RWPE1 (cell line): ENCODE measurements around the gene SOCS2.

ENCODE experiments used
- CTCF ChIA-PET: fragments of 350-600 bp; sonication (Branson Sonifier 250); formaldehyde crosslinking; extraction: SDS; loops from one replicate; lab custom pipeline; 2021; lab: Yijun Ruan, JAX
- POLR2A ChIA-PET: fragments of 400-600 bp; formaldehyde crosslinking; extraction: SDS; loops from one replicate; lab custom pipeline; 2020; ENCODE audit warnings: antibody characterized with exemption; ENCODE audit not compliant: low non-redundant PET; lab: Yijun Ruan, JAX
- DNase-seq: peaks from one replicate; pipeline ENCODE4 v3.0.0; 2012; ENCODE audit warnings: low spot score
- H3K27ac ChIP-seq: fragments of 450-650 bp; 2 replicates; pipeline ENCODE4 v1.5.1; 2017
- TF ChIP-seq, protein P1 (sequence below): fragments of 450-650 bp; conservative IDR thresholded peaks from 2 replicates; pipeline ENCODE4 v1.5.1; 2017; ENCODE audit warnings: low read depth, mild to moderate bottlenecking

The SOCS2 gene

DNA sequence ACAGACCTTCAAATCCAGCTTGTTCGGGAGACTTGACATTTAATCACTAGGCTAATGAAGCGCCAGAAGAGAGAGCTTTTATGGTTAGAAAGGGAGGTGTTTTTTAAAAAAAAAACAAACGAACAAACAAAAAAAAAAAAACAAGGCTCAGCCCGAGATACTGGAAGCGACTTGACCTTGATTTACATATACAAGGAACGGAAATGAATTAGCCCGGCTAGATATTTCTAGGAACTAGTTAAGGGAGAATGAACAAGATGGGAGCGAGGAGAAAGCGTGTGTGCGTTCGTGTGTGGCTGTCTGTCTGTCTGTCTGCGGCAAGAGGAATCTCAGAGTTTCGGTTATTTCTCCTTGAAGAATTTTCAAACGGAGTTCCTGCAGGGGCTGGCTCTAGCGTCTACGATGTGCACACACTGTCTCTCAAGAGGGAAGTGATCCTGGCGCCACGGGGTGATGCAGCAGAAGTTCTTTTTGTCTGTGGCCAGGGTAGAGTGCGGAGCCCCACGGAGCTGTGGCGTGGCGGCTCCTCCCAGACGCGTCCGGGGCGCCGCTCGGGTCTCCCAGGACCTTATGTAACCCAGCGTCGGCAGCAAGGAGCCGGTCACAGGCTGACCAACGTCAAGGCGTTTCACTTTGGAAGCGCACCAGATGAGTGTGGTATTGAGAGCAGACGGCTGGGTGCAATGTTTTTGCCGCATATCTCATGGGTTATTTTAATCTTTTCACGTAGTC is 18.8 kb downstream of the SOCS2 start:
- CTCF ChIA-PET = interaction anchor here (0.6 to 2.0 kb wide), 3 partner anchors 22 to 511 kb away, joined by 3 to 6 read pairs (median 4); no protein-coding TSS in a partner anchor
- POLR2A ChIA-PET = interaction anchor here (0.6 kb wide), 2 partner anchors 53 to 306 kb away, joined by 4 to 7 read pairs; no protein-coding TSS in a partner anchor
- peak overlapping the region; percentile 73 for H3K27ac ChIP-seq
- DNase-seq = peak; percentile 55
- TF ChIP-seq, protein P1, sequence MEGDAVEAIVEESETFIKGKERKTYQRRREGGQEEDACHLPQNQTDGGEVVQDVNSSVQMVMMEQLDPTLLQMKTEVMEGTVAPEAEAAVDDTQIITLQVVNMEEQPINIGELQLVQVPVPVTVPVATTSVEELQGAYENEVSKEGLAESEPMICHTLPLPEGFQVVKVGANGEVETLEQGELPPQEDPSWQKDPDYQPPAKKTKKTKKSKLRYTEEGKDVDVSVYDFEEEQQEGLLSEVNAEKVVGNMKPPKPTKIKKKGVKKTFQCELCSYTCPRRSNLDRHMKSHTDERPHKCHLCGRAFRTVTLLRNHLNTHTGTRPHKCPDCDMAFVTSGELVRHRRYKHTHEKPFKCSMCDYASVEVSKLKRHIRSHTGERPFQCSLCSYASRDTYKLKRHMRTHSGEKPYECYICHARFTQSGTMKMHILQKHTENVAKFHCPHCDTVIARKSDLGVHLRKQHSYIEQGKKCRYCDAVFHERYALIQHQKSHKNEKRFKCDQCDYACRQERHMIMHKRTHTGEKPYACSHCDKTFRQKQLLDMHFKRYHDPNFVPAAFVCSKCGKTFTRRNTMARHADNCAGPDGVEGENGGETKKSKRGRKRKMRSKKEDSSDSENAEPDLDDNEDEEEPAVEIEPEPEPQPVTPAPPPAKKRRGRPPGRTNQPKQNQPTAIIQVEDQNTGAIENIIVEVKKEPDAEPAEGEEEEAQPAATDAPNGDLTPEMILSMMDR = no peak

DNA sequence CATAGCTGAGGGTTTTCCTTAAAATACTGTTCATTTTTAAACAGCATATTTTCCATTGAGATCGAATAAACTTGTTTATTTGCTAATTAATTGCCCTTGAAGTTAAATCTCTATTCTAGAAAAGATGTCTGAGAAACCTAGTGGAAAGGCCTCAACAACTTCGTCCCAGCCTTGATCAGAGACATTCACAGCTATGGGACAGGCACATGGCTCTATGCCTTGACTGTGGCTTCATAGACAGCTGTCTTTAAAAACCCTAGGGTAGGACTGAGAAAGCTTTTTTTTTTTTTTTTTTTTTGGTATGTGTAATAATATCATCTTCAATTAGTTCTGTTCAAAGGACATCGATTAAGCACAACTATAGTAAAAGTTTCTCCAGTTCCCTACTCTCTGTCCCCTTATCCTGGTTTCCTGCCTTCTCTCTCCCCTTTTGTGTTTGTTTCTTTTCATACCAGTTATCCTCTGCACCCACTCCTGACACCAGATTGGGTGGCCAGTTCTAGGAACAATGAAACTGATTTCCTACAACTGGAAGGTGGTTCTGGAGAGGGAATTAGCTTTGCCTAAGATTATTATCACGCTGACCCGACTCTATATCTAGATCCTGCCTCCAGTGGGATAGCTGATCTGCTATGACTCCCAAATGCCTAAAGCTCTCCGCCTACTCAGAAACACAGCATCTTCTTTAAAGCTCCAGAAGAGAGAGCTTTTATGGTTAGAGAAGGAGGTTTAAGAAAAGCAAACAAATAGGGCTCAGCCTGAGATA is 20.3 kb downstream of the SOCS2 start:
- DNase-seq = no peak
- ChIA-PET POLR2A (interaction anchor here (0.6 kb wide), 1 partner anchor 332 kb away, joined by 3 read pairs; no protein-coding TSS in a partner anchor), CTCF (interaction anchor here (0.7 kb wide), 1 partner anchor 12 kb away, joined by 3 read pairs; no protein-coding TSS in a partner anchor)
- TF ChIP-seq, protein P1 = no peak
- no peak overlapping the region for H3K27ac ChIP-seq

DNA sequence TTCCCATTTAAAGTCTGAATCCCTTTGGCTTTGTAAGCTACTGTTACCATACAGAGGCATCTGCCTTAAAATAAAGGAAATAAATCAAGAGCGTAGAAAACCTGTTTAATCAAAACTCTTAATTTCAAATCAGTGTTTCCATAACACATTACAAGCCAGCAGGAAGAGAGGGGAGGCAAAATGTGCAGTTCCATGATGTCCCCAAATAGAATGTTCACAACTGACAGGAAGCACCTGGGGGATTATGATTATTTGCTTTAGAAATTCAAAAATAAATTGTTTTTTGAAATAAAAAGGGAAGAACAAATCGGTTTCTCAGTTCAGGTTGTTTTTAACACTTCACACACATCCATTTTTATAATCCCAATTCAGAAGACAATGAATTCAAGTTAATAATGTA is 21.4 kb downstream of the SOCS2 start:
- no peak overlapping the region for H3K27ac ChIP-seq
- CTCF ChIA-PET = interaction anchor here (0.7 kb wide), 1 partner anchor 508 kb away, joined by 4 read pairs; no protein-coding TSS in a partner anchor
- no peak for DNase-seq
- POLR2A ChIA-PET = no interaction called here
- TF ChIP-seq, protein P1 = no peak

DNA sequence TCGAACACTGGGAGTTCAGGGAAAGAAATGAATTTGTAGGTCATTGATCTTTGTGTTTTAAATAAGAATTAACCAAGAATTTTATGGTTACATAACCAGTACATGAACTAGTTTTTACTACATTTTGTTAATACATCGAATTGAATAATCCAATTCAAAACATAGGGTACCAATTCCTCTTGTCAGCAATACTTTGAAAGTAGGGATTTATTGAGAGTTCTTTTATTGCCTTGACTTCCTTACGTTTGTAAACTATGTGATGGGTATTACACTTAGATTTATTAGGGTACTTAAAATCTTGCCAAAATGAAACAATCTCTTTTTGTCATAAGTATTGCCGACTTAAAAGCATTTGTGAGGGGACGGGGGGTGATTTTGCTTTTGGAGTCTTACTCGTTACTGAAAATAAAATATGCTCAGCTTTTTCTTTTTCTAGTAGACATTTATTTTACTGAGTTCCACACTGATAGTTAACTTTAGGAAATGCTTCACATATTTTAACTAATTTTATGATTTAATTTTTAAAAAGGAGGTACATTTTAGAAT is 22.4 kb downstream of the SOCS2 start:
- CTCF ChIA-PET = no interaction called here
- POLR2A ChIA-PET = no interaction called here
- TF ChIP-seq, protein P1 = no peak

DNA sequence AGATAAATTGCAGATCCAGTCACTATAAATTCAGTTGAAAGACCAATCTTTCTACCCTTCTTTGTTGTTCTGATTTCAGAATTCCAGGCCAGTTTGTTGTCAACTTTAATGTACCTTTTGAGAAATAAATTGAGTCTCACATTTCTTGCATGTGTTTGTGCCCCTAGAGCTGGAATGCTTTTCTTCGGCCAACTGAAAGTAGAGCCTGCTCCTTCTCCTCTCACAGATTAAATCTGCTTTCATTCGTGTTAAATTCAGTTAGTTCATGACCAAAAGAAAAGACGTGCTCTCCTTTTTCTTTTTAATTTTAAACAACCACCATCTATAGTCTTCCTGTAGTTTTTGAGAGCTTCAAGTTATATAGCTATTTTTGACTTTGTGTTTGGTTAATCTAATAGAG is 22.9 kb downstream of the SOCS2 start:
- TF ChIP-seq, protein P1 = no peak
- no peak overlapping the region for H3K27ac ChIP-seq
- CTCF ChIA-PET = interaction anchor here (1.1 kb wide), 1 partner anchor 93 kb away, joined by 3 read pairs; no protein-coding TSS in a partner anchor
- DNase-seq = no peak
- POLR2A ChIA-PET = no interaction called here

More for the DNA sequence above, 22.4 kb downstream of the SOCS2 start:
- H3K27ac ChIP-seq = no peak overlapping the region
- DNase-seq = no peak

DNA sequence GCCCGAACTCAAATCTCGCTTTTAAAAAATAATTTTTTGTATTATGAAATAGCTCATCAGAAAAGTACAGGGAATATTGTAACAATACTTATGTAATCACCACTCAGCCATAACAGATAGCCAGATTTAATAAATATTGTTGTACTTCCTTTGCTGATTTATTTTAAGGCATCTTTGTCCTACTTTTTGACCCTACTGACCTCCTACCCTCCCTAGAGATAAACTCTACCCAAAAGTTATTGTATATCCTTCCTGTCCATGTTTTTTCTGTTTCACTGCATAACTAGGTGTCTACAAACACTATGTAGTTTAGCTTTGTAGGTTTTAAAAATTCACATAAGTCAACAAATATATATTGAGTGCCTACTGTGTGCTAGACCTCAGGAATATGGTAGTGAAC is 25.1 kb downstream of the SOCS2 start:
- ChIA-PET CTCF (no interaction called here), POLR2A (no interaction called here)
- no peak for DNase-seq
- TF ChIP-seq, protein P1 = no peak
- H3K27ac ChIP-seq = no peak overlapping the region
